ENCODE measurements around the gene C19orf25.

The C19orf25 gene

GRCh38 chr19:1461862-1462261 is 17.2 kb downstream of the C19orf25 start:
- TF ChIP-seq, protein P1, sequence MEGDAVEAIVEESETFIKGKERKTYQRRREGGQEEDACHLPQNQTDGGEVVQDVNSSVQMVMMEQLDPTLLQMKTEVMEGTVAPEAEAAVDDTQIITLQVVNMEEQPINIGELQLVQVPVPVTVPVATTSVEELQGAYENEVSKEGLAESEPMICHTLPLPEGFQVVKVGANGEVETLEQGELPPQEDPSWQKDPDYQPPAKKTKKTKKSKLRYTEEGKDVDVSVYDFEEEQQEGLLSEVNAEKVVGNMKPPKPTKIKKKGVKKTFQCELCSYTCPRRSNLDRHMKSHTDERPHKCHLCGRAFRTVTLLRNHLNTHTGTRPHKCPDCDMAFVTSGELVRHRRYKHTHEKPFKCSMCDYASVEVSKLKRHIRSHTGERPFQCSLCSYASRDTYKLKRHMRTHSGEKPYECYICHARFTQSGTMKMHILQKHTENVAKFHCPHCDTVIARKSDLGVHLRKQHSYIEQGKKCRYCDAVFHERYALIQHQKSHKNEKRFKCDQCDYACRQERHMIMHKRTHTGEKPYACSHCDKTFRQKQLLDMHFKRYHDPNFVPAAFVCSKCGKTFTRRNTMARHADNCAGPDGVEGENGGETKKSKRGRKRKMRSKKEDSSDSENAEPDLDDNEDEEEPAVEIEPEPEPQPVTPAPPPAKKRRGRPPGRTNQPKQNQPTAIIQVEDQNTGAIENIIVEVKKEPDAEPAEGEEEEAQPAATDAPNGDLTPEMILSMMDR (IDR thresholded peaks at IDR 0.05; ENCODE audit: low read depth, low read length, missing control alignments): no peak
- DNase-seq (ENCODE audit: extremely low read depth, low read depth): no peak
- H3K4me3 ChIP-seq (replicated peaks; ENCODE audit: low read depth, low read length): no peak overlapping the region

- DNase-seq (ENCODE audit: extremely low read depth, low read depth): no peak
- TF ChIP-seq, protein P1 (IDR thresholded peaks at IDR 0.05; ENCODE audit: low read depth, low read length, missing control alignments): no peak
- H3K4me3 ChIP-seq (replicated peaks; ENCODE audit: low read depth, low read length): no peak overlapping the region
These were observed 18.7 kb downstream of the C19orf25 start for GRCh38 chr19:1460033-1460995.

- TF ChIP-seq, protein P1 (IDR thresholded peaks at IDR 0.05; ENCODE audit: low read depth, low read length, missing control alignments): no peak
- no peak for DNase-seq (ENCODE audit: extremely low read depth, low read depth)
- no peak overlapping the region for H3K4me3 ChIP-seq (replicated peaks; ENCODE audit: low read depth, low read length)
These were observed 19.5 kb downstream of the C19orf25 start for GRCh38 chr19:1459479-1459878.

DNA sequence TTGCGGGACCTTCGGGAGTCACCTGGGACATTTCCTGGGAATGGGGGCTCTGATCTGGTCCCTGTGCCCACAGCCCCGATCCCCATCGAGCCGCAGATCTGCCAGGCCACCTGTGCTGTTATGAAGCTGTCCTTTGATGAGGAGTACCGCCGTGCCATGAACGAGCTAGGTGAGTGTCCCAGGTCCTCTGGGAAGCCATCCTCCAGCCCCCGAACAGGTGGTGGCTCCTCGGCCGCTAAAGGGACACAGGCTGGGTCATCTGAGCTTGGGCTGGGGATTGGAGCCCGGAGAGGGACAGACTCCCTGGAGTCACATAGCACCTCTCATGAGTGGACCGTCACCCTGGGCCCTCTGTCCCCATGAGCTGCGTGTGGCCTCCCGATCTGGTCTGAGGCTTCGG is 21.1 kb downstream of the C19orf25 start:
- DNase-seq (ENCODE audit: extremely low read depth, low read depth): no peak
- no peak overlapping the region for H3K4me3 ChIP-seq (replicated peaks; ENCODE audit: low read depth, low read length)
- TF ChIP-seq, protein P1 (IDR thresholded peaks at IDR 0.05; ENCODE audit: low read depth, low read length, missing control alignments): no peak

- TF ChIP-seq, protein P1 (IDR thresholded peaks at IDR 0.05; ENCODE audit: low read depth, low read length, missing control alignments): no peak
- no peak for DNase-seq (ENCODE audit: extremely low read depth, low read depth)
- no peak overlapping the region for H3K4me3 ChIP-seq (replicated peaks; ENCODE audit: low read depth, low read length)
These were observed 21.8 kb downstream of the C19orf25 start for GRCh38 chr19:1457031-1457739.

- no peak overlapping the region for H3K4me3 ChIP-seq (replicated peaks; ENCODE audit: low read depth, low read length)
- DNase-seq (ENCODE audit: extremely low read depth, low read depth): no peak
- TF ChIP-seq, protein P1 (IDR thresholded peaks at IDR 0.05; ENCODE audit: low read depth, low read length, missing control alignments): no peak
These were observed 22.7 kb downstream of the C19orf25 start for GRCh38 chr19:1456121-1456900.
